Endothelial cell (in vitro differentiated cells): ENCODE results near the gene NBAS. TPM values are rescaled to one million over a fixed set of nuclear protein-coding genes. Genes with fewer than 3 reads are reported as not detected.

Experiments used
- DNase-seq: peaks from one replicate; pipeline ENCODE4 v3.0.0; 2021; ENCODE audit warnings: low spot score
- H3K27ac Mint-ChIP-seq: one replicate; pipeline ENCODE4 v1.8.0; 2021; ENCODE audit warnings: mixed read lengths, inconsistent platforms; ENCODE audit not compliant: unreplicated experiment
- H3K27me3 Mint-ChIP-seq: one replicate; pipeline ENCODE4 v1.8.0; 2021; ENCODE audit warnings: mild to moderate bottlenecking, moderate library complexity, mixed read lengths, inconsistent platforms; ENCODE audit not compliant: unreplicated experiment
- H3K36me3 Mint-ChIP-seq: one replicate; pipeline ENCODE4 v1.8.0; 2021; ENCODE audit warnings: mild to moderate bottlenecking, low read depth, mixed read lengths, inconsistent platforms; ENCODE audit not compliant: unreplicated experiment
- H3K4me1 Mint-ChIP-seq: one replicate; pipeline ENCODE4 v1.8.0; 2021; ENCODE audit warnings: mild to moderate bottlenecking, mixed read lengths, inconsistent platforms; ENCODE audit not compliant: unreplicated experiment
- H3K4me3 Mint-ChIP-seq: one replicate; pipeline ENCODE4 v1.8.0; 2021; ENCODE audit warnings: mild to moderate bottlenecking, mixed read lengths, inconsistent platforms; ENCODE audit not compliant: unreplicated experiment
- H3K9me3 Mint-ChIP-seq: one replicate; pipeline ENCODE4 v1.8.0; 2021; ENCODE audit warnings: mixed read lengths, inconsistent platforms; ENCODE audit not compliant: unreplicated experiment
- total RNA-seq: library from RNA; stranded (reverse); fragmentation: NEBNext Ultra II Directional; extraction: Animal tissue kit (Norgen Biotek cat#: 25700); gene quantifications from one replicate; pipeline ENCODE4 v1.2.1, GENCODE V29; 2021; ENCODE audit not compliant: unreplicated experiment
- TF ChIP-seq, protein P1 (sequence below): fragments of 200-600 bp; sonication (generic); IDR thresholded peaks from one replicate; pipeline ENCODE4 v1.5.0; 2021; ENCODE audit warnings: antibody characterized with exemption; ENCODE audit not compliant: unreplicated experiment

Gene NBAS
- total RNA-seq, 1 donor from 2014 or later = 52.8 TPM

DNA sequence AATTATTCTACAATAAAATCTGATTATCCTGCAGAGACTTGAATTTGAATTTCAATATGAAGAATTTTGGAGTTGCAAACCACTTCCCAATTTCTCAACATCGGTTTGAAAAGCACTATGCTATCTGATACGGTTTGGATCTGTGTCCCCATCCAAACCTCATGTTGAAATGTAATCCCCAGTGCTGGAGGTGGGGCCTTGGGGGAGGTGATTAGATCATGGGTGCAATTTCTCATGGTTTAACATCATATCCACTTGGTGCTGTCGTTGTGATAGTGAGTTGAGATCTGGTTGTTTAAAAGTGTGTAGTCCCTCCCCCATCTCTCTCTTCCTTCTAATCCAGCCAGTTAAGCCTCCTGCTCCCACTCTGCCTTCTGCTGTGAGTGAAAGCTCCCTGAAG lies 205.7 kb downstream of the NBAS start:
- TF ChIP-seq, protein P1, sequence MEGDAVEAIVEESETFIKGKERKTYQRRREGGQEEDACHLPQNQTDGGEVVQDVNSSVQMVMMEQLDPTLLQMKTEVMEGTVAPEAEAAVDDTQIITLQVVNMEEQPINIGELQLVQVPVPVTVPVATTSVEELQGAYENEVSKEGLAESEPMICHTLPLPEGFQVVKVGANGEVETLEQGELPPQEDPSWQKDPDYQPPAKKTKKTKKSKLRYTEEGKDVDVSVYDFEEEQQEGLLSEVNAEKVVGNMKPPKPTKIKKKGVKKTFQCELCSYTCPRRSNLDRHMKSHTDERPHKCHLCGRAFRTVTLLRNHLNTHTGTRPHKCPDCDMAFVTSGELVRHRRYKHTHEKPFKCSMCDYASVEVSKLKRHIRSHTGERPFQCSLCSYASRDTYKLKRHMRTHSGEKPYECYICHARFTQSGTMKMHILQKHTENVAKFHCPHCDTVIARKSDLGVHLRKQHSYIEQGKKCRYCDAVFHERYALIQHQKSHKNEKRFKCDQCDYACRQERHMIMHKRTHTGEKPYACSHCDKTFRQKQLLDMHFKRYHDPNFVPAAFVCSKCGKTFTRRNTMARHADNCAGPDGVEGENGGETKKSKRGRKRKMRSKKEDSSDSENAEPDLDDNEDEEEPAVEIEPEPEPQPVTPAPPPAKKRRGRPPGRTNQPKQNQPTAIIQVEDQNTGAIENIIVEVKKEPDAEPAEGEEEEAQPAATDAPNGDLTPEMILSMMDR = no peak
- DNase-seq = no peak
- H3K36me3 Mint-ChIP-seq = peaks cover 41% of the 10 kb centered on the region
- H3K4me1 Mint-ChIP-seq = peaks cover 5% of the 10 kb centered on the region
- no peaks in the 10 kb centered on the region for H3K9me3 Mint-ChIP-seq
- peaks cover 1% of the 10 kb centered on the region for H3K27me3 Mint-ChIP-seq
- no peak overlapping the region for H3K4me3 Mint-ChIP-seq
- H3K27ac Mint-ChIP-seq = no peak overlapping the region

DNA sequence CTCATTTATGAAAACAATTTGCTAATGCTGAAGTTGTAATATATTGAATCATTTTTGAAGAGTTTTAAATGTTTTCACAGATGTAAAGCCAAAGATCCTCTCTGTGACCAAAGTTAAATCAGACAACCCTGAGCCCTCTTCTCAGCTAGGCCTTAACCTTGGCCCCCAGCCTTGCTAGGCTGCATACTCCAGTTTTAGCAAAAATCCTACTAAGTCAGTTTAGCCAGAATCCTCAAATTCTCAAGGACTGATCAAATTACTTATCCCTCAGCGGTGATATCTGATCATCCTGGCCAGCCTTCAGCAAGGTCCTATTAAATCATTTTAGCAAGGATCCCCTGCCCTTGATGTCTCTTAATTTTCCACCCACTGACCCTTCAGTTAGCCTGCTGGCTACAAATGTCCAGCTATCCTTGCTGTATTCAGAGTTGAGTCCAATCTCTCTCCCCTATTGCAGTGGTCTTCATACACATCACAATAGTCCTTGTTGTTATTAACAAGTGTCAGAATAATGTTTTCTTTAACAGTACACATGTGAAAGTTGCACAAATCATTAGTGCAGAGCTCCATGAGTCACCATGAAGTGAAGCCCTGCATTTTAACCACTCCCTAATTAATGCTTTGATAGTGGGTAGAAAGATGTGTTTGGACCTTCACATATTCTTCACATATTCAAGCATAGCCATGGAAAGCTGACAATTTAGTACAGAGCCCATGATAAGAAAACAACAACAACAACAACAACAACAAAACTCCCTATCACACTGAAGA lies 206.4 kb downstream of the NBAS start:
- Mint-ChIP-seq H3K4me3 (no peak overlapping the region), H3K9me3 (no peaks in the 10 kb centered on the region), H3K4me1 (peaks cover 5% of the 10 kb centered on the region), H3K27me3 (peaks cover 1% of the 10 kb centered on the region), H3K36me3 (peaks cover 43% of the 10 kb centered on the region), H3K27ac (no peak overlapping the region)
- DNase-seq = no peak
- TF ChIP-seq, protein P1 = no peak

DNA sequence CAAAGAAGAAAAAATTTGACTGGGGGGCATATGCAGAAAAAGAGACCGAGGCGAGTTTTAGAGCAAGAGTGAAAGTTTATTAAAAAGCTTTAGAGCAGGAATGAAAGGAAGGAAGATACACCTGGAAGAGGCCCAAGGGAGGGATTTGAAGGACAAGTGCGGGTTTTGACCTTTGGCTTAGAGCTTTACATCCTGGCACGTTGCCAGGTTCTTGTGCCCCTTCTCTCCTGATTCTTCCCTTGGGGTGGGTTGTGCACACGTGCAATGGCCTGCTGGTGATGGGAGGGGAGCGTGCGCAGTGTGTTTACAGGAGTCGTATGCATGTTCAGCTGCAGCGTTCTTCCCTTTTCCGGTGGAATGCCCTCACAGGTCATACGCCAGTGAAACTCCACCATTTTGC lies 208.8 kb downstream of the NBAS start:
- Mint-ChIP-seq H3K4me1 (no peaks in the 10 kb centered on the region), H3K36me3 (peaks cover 37% of the 10 kb centered on the region), H3K27me3 (peaks cover 1% of the 10 kb centered on the region)

DNA sequence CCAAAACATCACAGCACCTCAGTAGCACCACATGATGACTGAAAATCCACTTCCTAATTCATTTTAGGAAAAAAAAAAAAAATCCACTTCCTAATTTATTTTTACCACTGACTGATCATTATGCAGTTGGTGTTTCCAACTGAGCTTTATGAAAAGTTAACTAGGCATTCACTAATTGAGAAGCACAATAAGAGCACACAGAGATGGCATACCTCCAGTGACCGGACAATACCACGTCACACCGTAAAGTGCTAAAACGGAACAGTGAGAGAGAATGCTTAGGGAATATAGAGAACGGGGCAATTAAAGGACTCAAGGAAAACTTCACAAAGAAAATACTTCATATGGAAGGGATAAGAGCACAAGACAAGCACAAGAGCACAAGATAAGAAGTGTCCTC lies 212.5 kb downstream of the NBAS start:
- Mint-ChIP-seq H3K9me3 (no peaks in the 10 kb centered on the region), H3K4me1 (peaks cover 6% of the 10 kb centered on the region), H3K36me3 (peaks cover 33% of the 10 kb centered on the region), H3K4me3 (no peak overlapping the region), H3K27me3 (peaks cover 1% of the 10 kb centered on the region), H3K27ac (no peak overlapping the region)
- TF ChIP-seq, protein P1 = no peak
- DNase-seq = no peak

More for the DNA sequence above, 208.8 kb downstream of the NBAS start:
- no peak overlapping the region for H3K27ac Mint-ChIP-seq
- no peak overlapping the region for H3K4me3 Mint-ChIP-seq
- TF ChIP-seq, protein P1 = no peak
- H3K9me3 Mint-ChIP-seq = no peaks in the 10 kb centered on the region
- DNase-seq = no peak

DNA sequence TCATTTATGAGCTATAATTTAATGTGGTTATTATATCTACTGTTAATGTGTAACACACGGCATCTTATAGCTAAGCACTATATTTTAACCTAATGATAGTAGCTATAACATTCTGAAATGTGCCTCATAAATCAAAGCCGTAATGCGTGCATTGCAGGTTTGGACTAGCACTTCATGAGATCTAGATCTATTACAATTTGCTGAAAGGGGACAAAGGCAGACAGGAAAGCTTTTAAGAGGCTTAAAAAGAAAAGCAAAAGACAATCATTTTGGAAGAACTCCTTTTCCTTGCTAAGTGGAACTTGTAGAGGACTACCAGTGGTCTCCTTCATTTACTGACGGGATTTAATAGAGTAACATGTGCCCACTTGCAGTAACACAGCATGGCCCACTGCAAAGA lies 213.1 kb downstream of the NBAS start:
- TF ChIP-seq, protein P1 = no peak
- H3K27ac Mint-ChIP-seq = no peak overlapping the region
- H3K27me3 Mint-ChIP-seq = peaks cover 1% of the 10 kb centered on the region
- peaks cover 6% of the 10 kb centered on the region for H3K4me1 Mint-ChIP-seq
- peaks cover 29% of the 10 kb centered on the region for H3K36me3 Mint-ChIP-seq
- no peaks in the 10 kb centered on the region for H3K9me3 Mint-ChIP-seq
- DNase-seq = no peak
- no peak overlapping the region for H3K4me3 Mint-ChIP-seq
